ENCODE results near the gene GLB1L2. TPM values are rescaled to one million over a fixed set of nuclear protein-coding genes. Genes with fewer than 3 reads are reported as not detected.

The GLB1L2 gene
- total and polyA plus RNA-seq, 7 experiments from 2014 or later: 0.26 to 2.4 (median 1.4) TPM

DNA sequence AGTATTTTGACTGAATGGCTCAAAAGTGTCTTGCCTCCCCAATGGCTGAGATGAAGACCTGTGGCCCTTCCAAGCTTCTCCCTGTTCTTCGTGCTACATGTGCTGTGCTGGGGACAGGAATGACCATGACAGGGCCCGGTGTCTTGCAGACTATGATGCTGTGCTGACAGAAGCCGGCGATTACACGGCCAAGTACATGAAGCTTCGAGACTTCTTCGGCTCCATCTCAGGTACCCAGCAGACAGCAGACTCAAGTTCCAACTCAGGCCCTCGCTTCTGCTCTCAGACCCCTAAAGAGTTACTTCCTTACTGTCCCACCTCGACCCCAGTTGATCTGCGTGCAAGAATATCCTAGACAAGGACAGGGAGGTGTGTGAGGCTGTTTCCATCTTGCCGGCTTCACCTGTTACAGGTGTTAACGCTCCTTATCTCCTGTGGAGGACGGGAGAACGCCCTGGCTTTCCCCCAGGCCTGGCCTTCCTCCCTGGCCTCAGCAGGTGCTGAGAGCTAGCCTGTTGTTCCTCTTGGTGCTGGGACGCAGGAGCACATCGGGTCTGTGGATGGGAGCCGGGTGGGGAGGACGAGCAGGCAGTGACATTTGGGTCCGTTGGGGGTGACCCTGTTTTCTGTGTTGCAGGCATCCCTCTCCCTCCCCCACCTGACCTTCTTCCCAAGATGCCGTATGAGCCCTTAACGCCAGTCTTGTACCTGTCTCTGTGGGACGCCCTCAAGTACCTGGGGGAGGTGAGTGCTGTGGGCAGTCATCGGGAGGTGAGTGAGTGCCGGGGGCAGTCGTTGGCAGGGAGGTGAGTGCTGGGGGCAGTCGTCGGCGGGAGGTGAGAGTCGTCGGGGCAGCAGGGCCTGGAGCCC lies 38.1 kb downstream of the GLB1L2 start:
- CTCF ChIA-PET: no interaction called here
- intact Hi-C loops (cut with micrococcal nuclease): no loop called here

DNA sequence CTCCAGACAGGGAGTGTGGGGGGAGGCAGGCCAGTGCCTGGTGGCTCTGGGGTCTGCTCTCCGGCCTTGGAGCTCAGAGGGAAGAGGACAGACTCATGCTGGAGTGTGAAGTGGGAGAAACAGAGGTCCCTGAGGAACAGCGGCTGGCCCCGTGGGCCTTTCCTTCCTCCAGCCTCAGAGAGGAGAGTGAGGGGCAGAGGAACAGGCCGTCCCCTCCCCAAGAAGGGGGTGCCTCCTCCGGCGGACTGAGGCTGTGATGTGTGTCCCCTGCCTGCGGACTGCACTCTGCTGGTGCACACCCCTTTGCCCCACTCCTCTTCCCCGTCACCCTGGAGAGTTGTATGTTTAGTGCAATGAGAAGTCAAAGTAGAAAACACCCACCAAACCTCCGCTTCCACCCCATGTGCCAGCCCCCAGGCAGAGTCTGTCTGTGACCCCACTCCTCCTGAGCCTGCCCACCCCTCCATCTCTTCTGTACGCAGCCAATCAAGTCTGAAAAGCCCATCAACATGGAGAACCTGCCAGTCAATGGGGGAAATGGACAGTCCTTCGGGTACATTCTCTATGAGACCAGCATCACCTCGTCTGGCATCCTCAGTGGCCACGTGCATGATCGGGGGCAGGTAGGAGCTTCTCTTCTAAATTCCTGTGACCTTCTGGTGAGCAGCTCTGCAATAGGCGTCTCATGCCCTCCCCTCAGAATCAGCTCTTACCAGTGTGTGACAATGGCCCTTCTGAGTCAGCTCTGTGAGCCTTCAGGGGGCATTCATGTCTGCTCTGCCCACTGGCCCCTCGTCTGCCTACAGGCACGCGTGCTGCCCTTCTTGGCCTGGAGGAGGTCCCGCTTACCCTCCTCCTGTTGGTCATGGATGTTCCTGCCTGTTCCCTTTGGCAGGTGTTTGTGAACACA lies 39.0 kb downstream of the GLB1L2 start:
- no peak overlapping the region for H3K27ac ChIP-seq (ENCODE audit: low read depth, low read length)
- H3K4me3 ChIP-seq (ENCODE audit: low read length): no peak overlapping the region
- H3K4me1 ChIP-seq (ENCODE audit: control insufficient read depth in 2 of 2, insufficient read depth in 2 of 2, low read length in 2 of 2): no peaks in the 10 kb centered on the region
- Mint-ChIP-seq H3K4me3 (no peak overlapping the region), H3K4me1 (no peaks in the 10 kb centered on the region), H3K9me3 (no peaks in the 10 kb centered on the region), H3K27ac (no peak overlapping the region), H3K36me3 (no peaks in the 10 kb centered on the region), H3K27me3 (no peaks in the 10 kb centered on the region)
- ChIA-PET CTCF (no interaction called here), POLR2A (no interaction called here)
- ATAC-seq: no peak
- intact Hi-C loops (cut with micrococcal nuclease): no loop called here
- H3K9me3 ChIP-seq (ENCODE audit: control insufficient read depth in 2 of 3, low read length in 3 of 3): no peaks in the 10 kb centered on the region
- no peak for DNase-seq
- H3K36me3 ChIP-seq (ENCODE audit: control insufficient read depth in 2 of 3, insufficient read depth in 3 of 3, low read length in 3 of 3): no peaks in the 10 kb centered on the region
- no peaks in the 10 kb centered on the region for H3K27me3 ChIP-seq (ENCODE audit: control insufficient read depth in 2 of 2, insufficient read depth in 2 of 2, low read length in 2 of 2)

More for the DNA sequence above, 38.1 kb downstream of the GLB1L2 start:
- Histone ChIP-seq H3K4me1 (ENCODE audit: control insufficient read depth in 2 of 2, insufficient read depth in 2 of 2, low read length in 2 of 2) (no peaks in the 10 kb centered on the region), H3K27ac (ENCODE audit: low read depth, low read length) (no peak overlapping the region), H3K4me3 (ENCODE audit: low read length) (no peak overlapping the region), H3K9me3 (ENCODE audit: control insufficient read depth in 2 of 3, low read length in 3 of 3) (no peaks in the 10 kb centered on the region), H3K27me3 (ENCODE audit: control insufficient read depth in 2 of 2, insufficient read depth in 2 of 2, low read length in 2 of 2) (no peaks in the 10 kb centered on the region), H3K36me3 (ENCODE audit: control insufficient read depth in 2 of 3, insufficient read depth in 3 of 3, low read length in 3 of 3) (no peaks in the 10 kb centered on the region)
- Mint-ChIP-seq H3K4me3 (no peak overlapping the region), H3K36me3 (no peaks in the 10 kb centered on the region), H3K9me3 (no peaks in the 10 kb centered on the region), H3K27me3 (no peaks in the 10 kb centered on the region), H3K27ac (no peak overlapping the region), H3K4me1 (no peaks in the 10 kb centered on the region)
- POLR2A ChIA-PET: no interaction called here
- DNase-seq (no peak), ATAC-seq (no peak)

DNA sequence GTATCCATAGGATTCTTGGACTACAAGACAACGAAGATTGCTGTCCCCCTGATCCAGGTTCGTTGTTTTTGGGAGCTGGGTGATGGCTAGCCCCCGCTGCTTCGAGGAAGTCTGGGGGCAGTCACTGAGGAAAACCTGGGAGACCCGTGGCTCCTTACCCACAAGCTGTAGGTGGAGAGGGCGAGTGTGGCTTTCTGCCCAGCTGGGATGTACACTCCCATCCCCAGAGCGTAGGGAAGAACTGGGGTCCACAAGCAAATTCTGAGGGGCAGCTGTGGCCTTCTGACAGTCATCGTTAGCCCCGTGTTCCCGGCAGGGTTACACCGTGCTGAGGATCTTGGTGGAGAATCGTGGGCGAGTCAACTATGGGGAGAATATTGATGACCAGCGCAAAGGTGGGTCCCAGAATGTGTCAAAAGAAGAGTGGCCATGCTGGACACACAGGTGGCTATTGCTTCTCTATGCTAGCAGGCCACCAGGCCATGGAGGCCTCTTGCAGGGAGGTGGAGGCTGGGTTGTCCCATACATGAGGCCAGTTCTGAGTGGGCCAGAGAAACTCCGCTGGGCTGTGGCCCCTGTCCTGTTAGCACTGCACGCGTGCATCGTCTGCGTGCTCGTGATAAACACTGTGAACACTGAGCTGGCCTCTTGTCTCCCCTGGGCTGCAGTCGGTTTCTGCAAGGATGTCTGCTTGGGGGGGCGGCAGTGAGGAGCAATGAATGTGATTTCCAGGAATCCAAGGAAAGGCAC lies 39.8 kb downstream of the GLB1L2 start:
- ChIA-PET CTCF (interaction anchor here (0.6 kb wide), 1 partner anchor 79 kb away, joined by 3 read pairs; no protein-coding TSS in a partner anchor), POLR2A (no interaction called here)
- no peak overlapping the region for H3K27ac ChIP-seq (ENCODE audit: low read depth, low read length)
- no peaks in the 10 kb centered on the region for H3K36me3 Mint-ChIP-seq
- intact Hi-C loops (cut with micrococcal nuclease): no loop called here
- no peaks in the 10 kb centered on the region for H3K4me1 Mint-ChIP-seq
- no peaks in the 10 kb centered on the region for H3K9me3 Mint-ChIP-seq
- no peaks in the 10 kb centered on the region for H3K36me3 ChIP-seq (ENCODE audit: control insufficient read depth in 2 of 3, insufficient read depth in 3 of 3, low read length in 3 of 3)
- no peak overlapping the region for H3K27ac Mint-ChIP-seq
- ATAC-seq: no peak
- H3K9me3 ChIP-seq (ENCODE audit: control insufficient read depth in 2 of 3, low read length in 3 of 3): no peaks in the 10 kb centered on the region
- H3K4me3 Mint-ChIP-seq: no peak overlapping the region
- H3K4me1 ChIP-seq (ENCODE audit: control insufficient read depth in 2 of 2, insufficient read depth in 2 of 2, low read length in 2 of 2): no peaks in the 10 kb centered on the region
- H3K27me3 ChIP-seq (ENCODE audit: control insufficient read depth in 2 of 2, insufficient read depth in 2 of 2, low read length in 2 of 2): no peaks in the 10 kb centered on the region
- no peak overlapping the region for H3K4me3 ChIP-seq (ENCODE audit: low read length)
- no peak for DNase-seq
- no peaks in the 10 kb centered on the region for H3K27me3 Mint-ChIP-seq

DNA sequence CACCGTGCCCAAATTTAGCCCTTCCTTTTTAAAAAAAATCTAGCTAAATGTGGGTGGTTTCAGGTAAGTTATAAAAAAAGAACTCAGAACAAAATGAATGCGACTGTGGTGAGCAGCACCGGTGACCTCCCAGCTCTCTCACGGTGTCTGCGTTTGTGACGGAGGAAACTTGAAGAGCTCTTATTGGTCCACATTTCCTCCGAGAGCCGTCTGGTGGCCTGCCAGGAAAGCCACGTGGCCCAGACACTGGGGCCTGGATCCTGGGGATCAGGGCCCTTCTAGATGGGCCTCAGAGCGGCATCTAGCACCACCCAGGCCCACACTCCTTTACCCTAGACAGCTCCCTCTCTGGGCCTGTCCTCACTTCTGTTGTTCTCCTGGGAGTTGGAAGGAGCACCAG lies 40.7 kb downstream of the GLB1L2 start:
- Mint-ChIP-seq H3K9me3 (no peaks in the 10 kb centered on the region), H3K27ac (no peak overlapping the region), H3K27me3 (no peaks in the 10 kb centered on the region), H3K4me3 (no peak overlapping the region), H3K36me3 (no peaks in the 10 kb centered on the region), H3K4me1 (no peaks in the 10 kb centered on the region)
- intact Hi-C loops (cut with micrococcal nuclease): no loop called here
- Histone ChIP-seq H3K9me3 (ENCODE audit: control insufficient read depth in 2 of 3, low read length in 3 of 3) (no peaks in the 10 kb centered on the region), H3K36me3 (ENCODE audit: control insufficient read depth in 2 of 3, insufficient read depth in 3 of 3, low read length in 3 of 3) (no peaks in the 10 kb centered on the region), H3K4me3 (ENCODE audit: low read length) (no peak overlapping the region), H3K27me3 (ENCODE audit: control insufficient read depth in 2 of 2, insufficient read depth in 2 of 2, low read length in 2 of 2) (no peaks in the 10 kb centered on the region), H3K4me1 (ENCODE audit: control insufficient read depth in 2 of 2, insufficient read depth in 2 of 2, low read length in 2 of 2) (no peaks in the 10 kb centered on the region), H3K27ac (ENCODE audit: low read depth, low read length) (no peak overlapping the region)
- no peak for ATAC-seq
- CTCF ChIA-PET: no interaction called here
- POLR2A ChIA-PET: no interaction called here
- no peak for DNase-seq

DNA sequence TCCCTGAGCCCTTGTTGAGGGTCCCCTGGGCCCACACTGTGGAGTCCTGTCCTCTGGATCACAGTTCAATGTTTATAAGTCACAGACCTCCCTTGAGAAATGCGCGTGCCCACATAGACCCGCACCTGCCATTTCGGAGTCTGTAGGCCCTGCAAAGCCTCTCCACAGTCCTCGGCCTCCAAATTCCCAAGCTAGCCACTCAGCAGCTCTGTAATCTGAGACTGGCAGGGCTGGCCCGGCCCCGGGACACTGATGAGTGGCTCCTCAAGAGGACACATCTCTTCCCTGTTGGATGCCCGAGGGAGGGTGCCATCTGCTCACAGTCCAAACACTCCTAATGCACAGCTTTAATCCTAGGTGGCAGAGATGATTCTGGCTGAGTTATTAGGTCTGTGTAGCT lies 41.2 kb downstream of the GLB1L2 start:
- Histone ChIP-seq H3K36me3 (ENCODE audit: control insufficient read depth in 2 of 3, insufficient read depth in 3 of 3, low read length in 3 of 3) (no peaks in the 10 kb centered on the region), H3K4me1 (ENCODE audit: control insufficient read depth in 2 of 2, insufficient read depth in 2 of 2, low read length in 2 of 2) (no peaks in the 10 kb centered on the region), H3K4me3 (ENCODE audit: low read length) (no peak overlapping the region), H3K9me3 (ENCODE audit: control insufficient read depth in 2 of 3, low read length in 3 of 3) (no peaks in the 10 kb centered on the region), H3K27me3 (ENCODE audit: control insufficient read depth in 2 of 2, insufficient read depth in 2 of 2, low read length in 2 of 2) (no peaks in the 10 kb centered on the region), H3K27ac (ENCODE audit: low read depth, low read length) (no peak overlapping the region)
- CTCF ChIA-PET: no interaction called here
- no peak for ATAC-seq
- no peaks in the 10 kb centered on the region for H3K4me1 Mint-ChIP-seq
- intact Hi-C loops (cut with micrococcal nuclease): no loop called here
- H3K27me3 Mint-ChIP-seq: peaks cover 0 to 4% (median 0%) of the 10 kb centered on the region in 5 donors
- no peaks in the 10 kb centered on the region for H3K36me3 Mint-ChIP-seq
- no peak for DNase-seq
- no peak overlapping the region for H3K4me3 Mint-ChIP-seq
- POLR2A ChIA-PET: no interaction called here
- no peak overlapping the region for H3K27ac Mint-ChIP-seq
- no peaks in the 10 kb centered on the region for H3K9me3 Mint-ChIP-seq

DNA sequence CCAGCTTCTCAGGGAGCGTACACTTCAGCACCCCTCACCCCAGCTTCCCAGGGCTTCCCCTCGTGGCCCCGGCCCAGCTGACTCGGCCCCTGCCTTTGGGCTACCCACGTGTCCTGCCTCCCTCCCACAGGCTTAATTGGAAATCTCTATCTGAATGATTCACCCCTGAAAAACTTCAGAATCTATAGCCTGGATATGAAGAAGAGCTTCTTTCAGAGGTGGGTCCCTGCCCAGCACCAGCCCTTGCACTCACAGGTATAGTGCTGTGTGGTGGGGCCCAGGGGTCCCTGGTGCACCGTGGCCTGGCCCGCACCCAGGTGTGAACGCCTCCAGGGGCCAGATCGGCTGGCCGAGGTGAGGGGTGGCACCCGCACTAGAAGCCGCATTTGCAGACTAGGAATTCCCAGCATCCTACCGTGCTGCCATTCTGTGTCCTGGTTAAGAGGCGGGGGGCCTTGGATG lies 41.8 kb downstream of the GLB1L2 start:
- Histone ChIP-seq H3K4me1 (ENCODE audit: control insufficient read depth in 2 of 2, insufficient read depth in 2 of 2, low read length in 2 of 2) (no peaks in the 10 kb centered on the region), H3K4me3 (ENCODE audit: low read length) (no peak overlapping the region), H3K36me3 (ENCODE audit: control insufficient read depth in 2 of 3, insufficient read depth in 3 of 3, low read length in 3 of 3) (no peaks in the 10 kb centered on the region), H3K27me3 (ENCODE audit: control insufficient read depth in 2 of 2, insufficient read depth in 2 of 2, low read length in 2 of 2) (no peaks in the 10 kb centered on the region), H3K27ac (ENCODE audit: low read depth, low read length) (no peak overlapping the region), H3K9me3 (ENCODE audit: control insufficient read depth in 2 of 3, low read length in 3 of 3) (no peaks in the 10 kb centered on the region)
- Mint-ChIP-seq H3K36me3 (no peaks in the 10 kb centered on the region), H3K9me3 (no peaks in the 10 kb centered on the region), H3K27ac (no peak overlapping the region), H3K27me3 (peaks cover 0 to 6% (median 0%) of the 10 kb centered on the region in 5 donors), H3K4me3 (no peak overlapping the region), H3K4me1 (no peaks in the 10 kb centered on the region)
- DNase-seq (no peak), ATAC-seq (no peak)
- POLR2A ChIA-PET: no interaction called here
- CTCF ChIA-PET: no interaction called here
- intact Hi-C loops (cut with micrococcal nuclease): no loop called here

All from naive thymus-derived CD4-positive, alpha-beta T cell (primary cell).